CD4-positive, CD25-positive, alpha-beta regulatory T cell (primary cell): Measurements from ENCODE around the gene PCSK1. TPM values are rescaled to one million over a fixed set of nuclear protein-coding genes. Genes with fewer than 3 reads are reported as not detected.

Experiments used
- ATAC-seq, 2 donors: fragments of 150-1000 bp; cut with Tn5 transposase; one replicate each; pipeline ENCODE4 v1.10.0; 2021; ENCODE audit warnings: low read depth in 2 of 2, moderate number of reproducible peaks in 2 of 2, moderate library complexity in 1 of 2
- DNase-seq, 3 donors: peaks; one replicate each; pipeline versions ENCODE4 v3.0.0 to v3.0.0-alpha.2; 2012 to 2022; ENCODE audit warnings: mixed read lengths in 1 of 3
- H3K27ac ChIP-seq: one replicate; pipeline ENCODE4 v1.7.0; 2013; ENCODE audit warnings: mild to moderate bottlenecking, low read length; ENCODE audit not compliant: insufficient read depth, poor library complexity, severe bottlenecking
- H3K27me3 ChIP-seq: one replicate; pipeline ENCODE4 v1.7.0; 2013; ENCODE audit warnings: low read length; ENCODE audit not compliant: control insufficient read depth, insufficient read depth
- H3K36me3 ChIP-seq: one replicate; pipeline ENCODE4 v1.7.0; 2013; ENCODE audit warnings: mild to moderate bottlenecking, low read length, moderate library complexity; ENCODE audit not compliant: control insufficient read depth, insufficient read depth
- H3K4me1 ChIP-seq: 2 replicates; pipeline ENCODE4 v1.7.0; 2013; ENCODE audit warnings: mild to moderate bottlenecking, low read length; ENCODE audit not compliant: insufficient read depth, control insufficient read depth, poor library complexity, severe bottlenecking
- H3K4me3 ChIP-seq: one replicate; pipeline ENCODE4 v1.7.0; 2013; ENCODE audit warnings: low read depth, mild to moderate bottlenecking, low read length, moderate library complexity
- H3K9me3 ChIP-seq, 2 experiments: 1 replicate in 1 of 2; 2 replicates in 1 of 2; pipeline ENCODE4 v1.7.0; 2013; ENCODE audit warnings: low read length in 2 of 2, mild to moderate bottlenecking in 1 of 2, moderate library complexity in 1 of 2; ENCODE audit not compliant: control insufficient read depth in 2 of 2
- H3K27ac Mint-ChIP-seq, 3 donors: one replicate each; pipeline ENCODE4 v1.8.0; 2020 to 2022; ENCODE audit warnings: mild to moderate bottlenecking in 3 of 3, mixed read lengths in 3 of 3, moderate library complexity in 2 of 3
- H3K27me3 Mint-ChIP-seq: one replicate; pipeline ENCODE4 v1.8.0; 2022; ENCODE audit warnings: mild to moderate bottlenecking, mixed read lengths
- H3K36me3 Mint-ChIP-seq: one replicate; pipeline ENCODE4 v1.8.0; 2020; ENCODE audit warnings: mixed read lengths
- H3K4me1 Mint-ChIP-seq, 4 donors: one replicate each; pipeline ENCODE4 v1.8.0; 2020 to 2022; ENCODE audit warnings: mixed read lengths in 4 of 4, mild to moderate bottlenecking in 1 of 4
- H3K4me3 Mint-ChIP-seq, 4 donors: one replicate each; pipeline ENCODE4 v1.8.0; 2020 to 2022; ENCODE audit warnings: mild to moderate bottlenecking in 4 of 4, mixed read lengths in 4 of 4, moderate library complexity in 3 of 4
- H3K9me3 Mint-ChIP-seq, 7 donors: one replicate each; pipeline ENCODE4 v1.8.0; 2020 to 2022; ENCODE audit warnings: mixed read lengths in 7 of 7, mild to moderate bottlenecking in 3 of 7, moderate library complexity in 2 of 7
- polyA plus RNA-seq, 4 donors: library from polyadenylated mRNA; unstranded; fragments of 300-500 nt; fragmentation: Illumina TruSeq; gene quantifications; one replicate each; pipeline ENCODE4 v1.2.3, GENCODE V29; 2021
- total RNA-seq: library from RNA; stranded (reverse); gene quantifications from one replicate; pipeline ENCODE4 v1.2.3, GENCODE V29; 2022

The PCSK1 gene
- total and polyA plus RNA-seq, 5 donors from 2014 or later = not detected

DNA sequence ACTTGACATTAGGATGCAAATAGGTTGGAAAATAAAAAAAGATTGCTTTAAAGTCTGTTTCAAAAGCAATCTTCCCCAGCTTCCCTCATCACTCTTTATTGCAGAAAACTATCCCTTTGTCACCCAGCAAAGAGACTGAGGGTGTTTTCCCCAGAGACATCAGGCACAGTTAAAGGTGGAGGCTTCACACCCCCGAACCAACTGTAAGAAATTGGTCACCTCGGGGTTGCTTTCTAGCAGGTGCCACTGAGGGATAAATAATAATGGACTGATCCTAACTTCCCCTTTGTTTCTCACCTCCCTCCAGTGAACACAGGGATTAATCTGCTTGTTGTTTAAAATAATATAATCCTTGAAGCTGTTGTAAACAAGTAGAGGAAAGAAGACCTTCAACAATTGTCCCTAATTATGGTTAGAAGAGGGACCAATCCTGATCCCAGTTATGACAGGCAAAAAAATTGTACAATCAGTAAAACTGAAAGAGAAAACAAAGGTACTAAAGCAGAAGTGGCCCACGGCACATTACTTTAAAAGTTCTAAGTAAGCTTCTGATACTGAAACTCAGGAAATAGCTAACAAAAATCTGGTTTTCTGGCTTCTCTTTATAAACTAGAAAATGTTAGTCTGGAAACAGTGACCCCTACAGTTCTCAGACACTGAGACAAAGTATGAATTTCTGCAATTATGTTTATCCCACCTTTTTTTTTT is 6.6 kb upstream of the PCSK1 start:
- Mint-ChIP-seq H3K27ac (peak overlapping the region in 1 of 3 donors; percentile 34), H3K9me3 (peaks cover 0 to 3% (median 0%) of the 10 kb centered on the region in 7 donors), H3K36me3 (no peaks in the 10 kb centered on the region), H3K27me3 (peaks cover 55% of the 10 kb centered on the region), H3K4me3 (no peak overlapping the region), H3K4me1 (peaks cover 0 to 2% (median 1%) of the 10 kb centered on the region in 4 donors)
- Histone ChIP-seq H3K27ac (no peak overlapping the region), H3K4me3 (no peak overlapping the region), H3K4me1 (no peaks in the 10 kb centered on the region), H3K36me3 (no peaks in the 10 kb centered on the region), H3K27me3 (peaks cover 36% of the 10 kb centered on the region), H3K9me3 (no peaks in the 10 kb centered on the region)
- DNase-seq (peak in 1 of 3 donors; percentile 7), ATAC-seq (no peak)

GRCh38 chr5:96434201-96434645 is 1.2 kb upstream of the PCSK1 start:
- H3K27me3 Mint-ChIP-seq = peaks cover 83% of the 10 kb centered on the region
- DNase-seq = peak in 2 of 3 donors; percentile 22 to 33
- no peaks in the 10 kb centered on the region for H3K36me3 Mint-ChIP-seq
- H3K9me3 Mint-ChIP-seq = peaks cover 0 to 8% (median 2%) of the 10 kb centered on the region in 7 donors
- Histone ChIP-seq H3K4me3 (no peak overlapping the region), H3K27me3 (peaks cover 50% of the 10 kb centered on the region), H3K27ac (no peak overlapping the region), H3K9me3 (no peaks in the 10 kb centered on the region), H3K4me1 (no peaks in the 10 kb centered on the region), H3K36me3 (no peaks in the 10 kb centered on the region)
- no peak for ATAC-seq
- no peak overlapping the region for H3K27ac Mint-ChIP-seq
- no peak overlapping the region for H3K4me3 Mint-ChIP-seq
- peaks cover 0 to 7% (median 7%) of the 10 kb centered on the region in 4 donors for H3K4me1 Mint-ChIP-seq

- peaks cover 52% of the 10 kb centered on the region for H3K27me3 ChIP-seq
- Mint-ChIP-seq H3K9me3 (peaks cover 0 to 8% (median 2%) of the 10 kb centered on the region in 7 donors), H3K4me1 (peaks cover 0 to 7% (median 7%) of the 10 kb centered on the region in 4 donors), H3K36me3 (no peaks in the 10 kb centered on the region), H3K27me3 (peaks cover 78% of the 10 kb centered on the region), H3K4me3 (no peak overlapping the region), H3K27ac (no peak overlapping the region)
- ATAC-seq (no peak), DNase-seq (no peak)
- no peak overlapping the region for H3K4me3 ChIP-seq
- H3K27ac ChIP-seq = no peak overlapping the region
- H3K4me1 ChIP-seq = no peaks in the 10 kb centered on the region
- H3K36me3 ChIP-seq = no peaks in the 10 kb centered on the region
- no peaks in the 10 kb centered on the region for H3K9me3 ChIP-seq
Observed at GRCh38 chr5:96432216-96433065, 607 bp downstream of the PCSK1 start.

DNA sequence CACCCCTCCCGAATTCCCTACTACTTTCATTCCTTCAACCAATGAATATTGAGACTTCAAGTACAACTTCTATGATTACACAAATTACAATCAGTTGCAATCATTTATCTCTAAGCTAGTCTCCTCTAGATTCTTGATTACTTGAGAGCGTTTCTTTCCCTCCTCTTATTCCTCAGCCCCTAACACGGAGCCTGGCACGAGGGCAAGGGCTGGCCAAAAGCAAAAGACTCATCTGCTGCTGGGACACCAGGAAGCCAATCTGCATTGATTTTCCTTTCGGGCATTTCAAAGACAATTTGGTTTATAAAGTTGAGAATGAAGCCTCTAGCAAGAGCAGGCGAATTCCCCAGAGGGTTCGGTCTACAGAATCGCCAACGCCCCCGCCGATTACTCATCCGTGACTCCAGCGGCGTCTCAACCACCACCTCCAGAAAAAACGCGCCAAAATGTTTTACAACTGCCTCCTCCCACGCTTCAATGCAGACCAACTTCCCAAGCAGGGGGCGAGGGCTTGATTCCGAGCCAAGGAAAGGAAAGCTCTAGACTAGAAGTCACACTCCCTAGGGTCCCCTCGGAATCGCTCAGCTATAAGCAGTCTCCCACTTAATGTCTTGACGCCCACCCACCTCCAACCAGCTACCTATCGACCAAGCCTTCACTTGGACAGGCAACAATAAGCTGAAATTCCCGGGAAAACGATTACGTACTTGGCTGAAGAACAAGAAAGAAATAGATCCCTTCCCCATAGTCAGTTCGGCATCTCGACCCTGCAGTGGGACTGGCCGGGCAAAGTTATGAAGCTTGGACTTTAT is 1.5 kb downstream of the PCSK1 start:
- no peak overlapping the region for H3K4me3 Mint-ChIP-seq
- peaks cover 0 to 7% (median 7%) of the 10 kb centered on the region in 4 donors for H3K4me1 Mint-ChIP-seq
- Histone ChIP-seq H3K27me3 (peaks cover 46% of the 10 kb centered on the region), H3K4me3 (no peak overlapping the region), H3K9me3 (no peaks in the 10 kb centered on the region), H3K4me1 (no peaks in the 10 kb centered on the region), H3K27ac (no peak overlapping the region), H3K36me3 (no peaks in the 10 kb centered on the region)
- DNase-seq (no peak), ATAC-seq (no peak)
- no peaks in the 10 kb centered on the region for H3K36me3 Mint-ChIP-seq
- peaks cover 70% of the 10 kb centered on the region for H3K27me3 Mint-ChIP-seq
- H3K27ac Mint-ChIP-seq = no peak overlapping the region
- H3K9me3 Mint-ChIP-seq = peaks cover 0 to 8% (median 2%) of the 10 kb centered on the region in 7 donors

DNA sequence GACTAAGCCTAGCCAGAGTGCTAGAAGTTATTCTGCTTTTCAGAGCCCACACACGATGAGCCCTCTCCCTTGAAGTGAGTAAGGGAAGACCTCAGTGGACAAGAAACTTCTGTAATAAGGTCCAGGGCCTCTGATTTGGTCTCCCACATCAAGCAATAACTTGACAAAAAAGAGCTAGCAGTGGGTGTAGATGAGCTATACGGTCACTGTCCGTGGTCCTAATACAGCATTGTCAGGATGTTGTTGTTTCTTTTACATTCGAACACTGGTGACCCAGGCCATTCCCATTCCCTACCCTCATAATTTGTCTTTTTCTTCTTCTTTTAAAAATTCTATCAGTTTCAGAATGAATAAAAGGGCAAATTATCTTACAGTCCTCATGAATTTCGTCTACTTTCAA is 5.2 kb downstream of the PCSK1 start:
- Histone ChIP-seq H3K9me3 (no peaks in the 10 kb centered on the region), H3K36me3 (no peaks in the 10 kb centered on the region), H3K27ac (no peak overlapping the region), H3K27me3 (peaks cover 30% of the 10 kb centered on the region), H3K4me3 (no peak overlapping the region), H3K4me1 (no peaks in the 10 kb centered on the region)
- ATAC-seq (no peak), DNase-seq (no peak)
- no peak overlapping the region for H3K27ac Mint-ChIP-seq
- H3K4me1 Mint-ChIP-seq = peaks cover 0 to 5% (median 0%) of the 10 kb centered on the region in 4 donors
- H3K27me3 Mint-ChIP-seq = peaks cover 38% of the 10 kb centered on the region
- H3K9me3 Mint-ChIP-seq = peaks cover 0 to 6% (median 2%) of the 10 kb centered on the region in 7 donors
- no peak overlapping the region for H3K4me3 Mint-ChIP-seq
- H3K36me3 Mint-ChIP-seq = no peaks in the 10 kb centered on the region

- Histone ChIP-seq H3K9me3 (no peaks in the 10 kb centered on the region), H3K4me1 (no peaks in the 10 kb centered on the region), H3K4me3 (no peak overlapping the region), H3K27ac (no peak overlapping the region), H3K36me3 (no peaks in the 10 kb centered on the region), H3K27me3 (peaks cover 28% of the 10 kb centered on the region)
- Mint-ChIP-seq H3K36me3 (no peaks in the 10 kb centered on the region), H3K4me1 (no peaks in the 10 kb centered on the region), H3K27ac (no peak overlapping the region), H3K27me3 (peaks cover 30% of the 10 kb centered on the region), H3K9me3 (peaks cover 0 to 6% (median 2%) of the 10 kb centered on the region in 7 donors), H3K4me3 (no peak overlapping the region)
- no peak for ATAC-seq
- DNase-seq = no peak
Observed at GRCh38 chr5:96426831-96427230, 6.2 kb downstream of the PCSK1 start.

DNA sequence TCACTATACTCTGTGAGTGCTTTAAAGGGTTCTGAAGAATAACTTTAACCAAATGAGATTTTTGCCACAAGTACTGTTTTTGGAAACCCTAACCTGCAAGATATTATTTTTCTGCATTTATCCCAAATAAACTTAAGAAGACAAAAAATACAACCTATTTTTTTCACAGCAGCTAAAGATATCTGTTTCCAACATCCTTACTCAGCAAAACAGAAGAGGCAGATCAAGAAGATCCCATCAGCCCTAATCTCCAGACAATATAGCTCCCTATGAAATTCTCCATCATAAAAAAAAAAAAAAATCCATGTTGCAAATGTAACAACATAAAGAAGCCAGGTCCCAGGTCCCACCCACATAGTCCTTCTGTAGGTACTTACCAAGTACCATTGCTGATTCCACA is 7.6 kb downstream of the PCSK1 start:
- DNase-seq (no peak), ATAC-seq (no peak)
- Histone ChIP-seq H3K9me3 (no peaks in the 10 kb centered on the region), H3K36me3 (no peaks in the 10 kb centered on the region), H3K4me1 (no peaks in the 10 kb centered on the region), H3K4me3 (no peak overlapping the region), H3K27me3 (peaks cover 21% of the 10 kb centered on the region), H3K27ac (no peak overlapping the region)
- Mint-ChIP-seq H3K4me1 (no peaks in the 10 kb centered on the region), H3K9me3 (peaks cover 0 to 2% (median 0%) of the 10 kb centered on the region in 7 donors), H3K4me3 (no peak overlapping the region), H3K27ac (no peak overlapping the region), H3K36me3 (no peaks in the 10 kb centered on the region), H3K27me3 (peaks cover 25% of the 10 kb centered on the region)
